Esophagus muscularis mucosa (tissue), 4 donors: ENCODE measurements around the gene ACY1.

Experiments used
- CTCF ChIP-seq, 3 experiments: fragments of 200-600 bp in 2 of 3; fragments of 450-650 bp in 1 of 3; sonication (generic) in 2 of 3; IDR thresholded peaks; one replicate each; pipeline ENCODE4 v1.5.1; 2017 to 2019; ENCODE audit warnings: antibody characterized with exemption in 3 of 3, mild to moderate bottlenecking in 2 of 3, moderate library complexity in 1 of 3
- EP300 ChIP-seq: sonication (generic); formaldehyde crosslinking; IDR thresholded peaks from one replicate; pipeline ENCODE4 v1.6.1; 2017; ENCODE audit warnings: antibody characterized with exemption
- POLR2A ChIP-seq: fragments of 450-650 bp; IDR thresholded peaks from one replicate; pipeline ENCODE4 v1.6.1; 2017; ENCODE audit warnings: antibody characterized with exemption, moderate library complexity, mild to moderate bottlenecking, low read depth

DNA sequence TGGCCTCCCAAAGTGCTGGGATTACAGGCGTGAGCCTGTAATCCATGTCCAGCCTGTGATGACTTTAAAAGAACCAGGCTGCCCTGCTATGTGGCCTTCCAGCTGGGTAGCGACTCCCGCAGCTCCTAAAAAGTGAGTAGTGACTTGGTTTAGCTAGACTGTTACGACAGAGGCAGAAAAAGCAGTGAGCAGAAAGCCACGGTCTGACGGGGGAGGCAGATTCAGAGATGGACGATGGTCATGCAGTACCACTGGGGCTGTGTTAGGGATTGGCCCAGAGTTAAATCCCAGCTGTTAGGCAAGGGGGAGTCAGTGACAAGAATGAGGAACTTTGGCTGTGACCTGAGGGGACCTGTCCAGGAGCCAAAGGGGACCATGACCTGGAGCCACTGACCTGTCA, 15.4 kb downstream of the ACY1 start:
- no peak for TF ChIP-seq CTCF (IDR thresholded peaks at IDR 0.05)
- TF ChIP-seq EP300 = no peak
- no peak for TF ChIP-seq POLR2A
